Astrocyte (in vitro differentiated cells and primary cell): Measurements from ENCODE around the gene SPESP1.

ENCODE experiments used
- EZH2 ChIP-seq: IDR thresholded peaks from 2 replicates; pipeline ENCODE4 v1.6.1; 2012; ENCODE audit warnings: mild to moderate bottlenecking, low read length, inconsistent platforms; ENCODE audit not compliant: insufficient read depth
- TF ChIP-seq, protein P1 (sequence below): IDR thresholded peaks from 2 replicates; pipeline ENCODE4 v1.5.1; 2011; ENCODE audit warnings: low read depth, mild to moderate bottlenecking, inconsistent platforms, low read length, moderate library complexity; ENCODE audit not compliant: insufficient read depth

DNA sequence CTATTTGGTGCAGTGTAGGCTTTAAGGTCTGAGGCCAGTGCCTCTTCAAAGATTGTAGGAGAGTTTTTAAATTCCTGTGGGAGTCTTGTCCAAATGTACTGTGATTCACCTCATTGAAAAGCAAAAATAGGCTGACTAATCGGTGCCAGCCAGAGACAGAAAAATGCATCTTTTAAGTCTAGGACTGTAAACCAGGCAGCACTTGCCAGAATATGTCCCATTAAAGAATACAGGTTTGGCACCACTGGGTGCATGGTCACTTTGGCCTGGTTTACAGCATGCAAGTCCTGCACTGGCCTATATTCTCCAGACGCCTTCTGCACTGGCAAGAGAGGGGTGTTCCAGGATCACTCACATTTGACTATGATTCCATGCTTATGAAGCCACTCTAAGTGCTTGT is 63.8 kb downstream of the SPESP1 start:
- TF ChIP-seq, protein P1, sequence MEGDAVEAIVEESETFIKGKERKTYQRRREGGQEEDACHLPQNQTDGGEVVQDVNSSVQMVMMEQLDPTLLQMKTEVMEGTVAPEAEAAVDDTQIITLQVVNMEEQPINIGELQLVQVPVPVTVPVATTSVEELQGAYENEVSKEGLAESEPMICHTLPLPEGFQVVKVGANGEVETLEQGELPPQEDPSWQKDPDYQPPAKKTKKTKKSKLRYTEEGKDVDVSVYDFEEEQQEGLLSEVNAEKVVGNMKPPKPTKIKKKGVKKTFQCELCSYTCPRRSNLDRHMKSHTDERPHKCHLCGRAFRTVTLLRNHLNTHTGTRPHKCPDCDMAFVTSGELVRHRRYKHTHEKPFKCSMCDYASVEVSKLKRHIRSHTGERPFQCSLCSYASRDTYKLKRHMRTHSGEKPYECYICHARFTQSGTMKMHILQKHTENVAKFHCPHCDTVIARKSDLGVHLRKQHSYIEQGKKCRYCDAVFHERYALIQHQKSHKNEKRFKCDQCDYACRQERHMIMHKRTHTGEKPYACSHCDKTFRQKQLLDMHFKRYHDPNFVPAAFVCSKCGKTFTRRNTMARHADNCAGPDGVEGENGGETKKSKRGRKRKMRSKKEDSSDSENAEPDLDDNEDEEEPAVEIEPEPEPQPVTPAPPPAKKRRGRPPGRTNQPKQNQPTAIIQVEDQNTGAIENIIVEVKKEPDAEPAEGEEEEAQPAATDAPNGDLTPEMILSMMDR: no peak
- TF ChIP-seq EZH2: no peak
